Esophagus muscularis mucosa (tissue), 4 donors: ENCODE measurements around the gene ZNF683. TPM values are rescaled to one million over a fixed set of nuclear protein-coding genes. Genes with fewer than 3 reads are reported as not detected.
A peak's percentile ranks its signal among the peaks of the same experiment; 100 is the strongest.

ENCODE experiments used
- DNase-seq: peaks from one replicate; pipeline ENCODE4 v3.0.0-alpha.2; 2017; ENCODE audit errors: extremely low spot score
- H3K27ac ChIP-seq, 4 donors: fragments of 200-600 bp; sonication (generic); replicated peaks in 1 of 4; 1 replicate in 3 of 4; 2 replicates in 1 of 4; pipeline ENCODE4 v1.5.1; 2016 to 2019; ENCODE audit warnings: mild to moderate bottlenecking in 1 of 4
- H3K27me3 ChIP-seq, 4 donors: fragments of 200-600 bp; sonication (generic); one replicate each; pipeline versions ENCODE4 v1.5.1 to v1.6.0; 2016 to 2019
- H3K36me3 ChIP-seq, 4 donors: fragments of 200-600 bp; sonication (generic); one replicate each; pipeline ENCODE4 v1.5.1; 2016 to 2019
- H3K4me1 ChIP-seq, 4 donors: fragments of 200-600 bp; sonication (generic); one replicate each; pipeline ENCODE4 v1.5.1; 2016 to 2019
- H3K4me3 ChIP-seq, 4 donors: fragments of 200-600 bp; sonication (generic); 1 replicate in 2 of 4; 2 replicates in 2 of 4; pipeline ENCODE4 v1.5.1; 2016 to 2019; ENCODE audit warnings: mild to moderate bottlenecking in 4 of 4, moderate library complexity in 1 of 4
- H3K9me3 ChIP-seq, 4 donors: fragments of 200-600 bp; sonication (generic); 1 replicate in 3 of 4; 2 replicates in 1 of 4; pipeline ENCODE4 v1.5.1; 2016 to 2019
- CTCF ChIP-seq, 3 experiments: fragments of 200-600 bp in 2 of 3; fragments of 450-650 bp in 1 of 3; sonication (generic) in 2 of 3; IDR thresholded peaks; one replicate each; pipeline ENCODE4 v1.5.1; 2017 to 2019; ENCODE audit warnings: antibody characterized with exemption in 3 of 3, mild to moderate bottlenecking in 2 of 3, moderate library complexity in 1 of 3
- EP300 ChIP-seq: sonication (generic); formaldehyde crosslinking; IDR thresholded peaks from one replicate; pipeline ENCODE4 v1.6.1; 2017; ENCODE audit warnings: antibody characterized with exemption
- POLR2A ChIP-seq: fragments of 450-650 bp; IDR thresholded peaks from one replicate; pipeline ENCODE4 v1.6.1; 2017; ENCODE audit warnings: antibody characterized with exemption, moderate library complexity, mild to moderate bottlenecking, low read depth
- POLR2AphosphoS5 ChIP-seq, 2 donors: sonication (generic); formaldehyde crosslinking; IDR thresholded peaks; one replicate each; pipeline ENCODE4 v1.6.1; 2017; ENCODE audit warnings: antibody characterized with exemption in 2 of 2
- WGBS: methylation state at CpG from one replicate; pipeline ENCODE4 v1.1.5; 2018; 5-methylcytosine and 5-hydroxymethylcytosine counted together
- intact Hi-C: fragments of 100-400 bp; cut with DNase I; formaldehyde crosslinking; loops from one replicate; pipeline ENCODE4 v1.15.1; 2023
- total RNA-seq, 4 donors: library from RNA; depleted of rRNA; stranded (reverse); fragments of >200 nt; gene quantifications; one replicate each; pipeline versions ENCODE4 v1.1.0 to v1.2.1, GENCODE V29; 2016

The ZNF683 gene
- total RNA-seq, 4 donors from 2014 or later = not detected

DNA sequence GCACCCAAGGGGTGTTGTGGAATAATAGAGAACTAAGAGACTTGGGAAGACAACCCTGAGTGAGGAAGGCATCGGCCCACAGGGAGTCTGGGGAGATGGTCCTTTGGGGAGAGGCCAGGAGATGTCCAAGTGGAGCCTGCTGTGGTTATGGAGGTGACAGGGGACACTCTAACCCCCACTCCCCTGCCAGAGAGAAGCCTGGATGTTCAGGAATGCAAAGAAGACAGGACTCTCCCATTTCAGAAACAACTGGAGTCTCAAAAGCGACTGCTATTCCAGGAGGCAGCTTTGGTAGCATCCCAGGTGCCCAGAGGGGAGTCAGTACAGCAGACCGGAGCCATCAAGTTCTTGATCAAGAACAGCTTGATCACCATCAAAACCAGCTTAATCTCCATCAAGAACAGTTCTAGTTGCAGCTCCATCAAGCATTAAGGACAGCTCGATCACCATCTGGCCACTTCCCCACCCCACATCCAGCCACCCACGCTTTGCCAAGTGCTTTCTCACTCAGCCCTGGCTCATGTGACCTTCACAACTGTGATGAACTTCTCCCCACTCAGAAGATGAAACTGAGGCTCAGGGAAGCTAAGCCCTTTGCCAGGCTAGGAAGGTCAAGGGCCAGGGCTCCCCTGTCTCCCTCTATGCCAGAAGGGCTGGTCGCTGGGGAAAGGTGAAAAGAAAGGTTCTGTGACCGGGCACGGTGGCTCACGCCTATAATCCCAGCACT lies 54.0 kb downstream of the ZNF683 start:
- Histone ChIP-seq H3K4me3 (peak overlapping the region in 2 of 4 donors; percentile 8 to 33), H3K4me1 (peaks cover 7 to 22% (median 15%) of the 10 kb centered on the region in 4 donors), H3K9me3 (no peaks in the 10 kb centered on the region), H3K27ac (peak overlapping the region in 2 of 4 donors; percentile 1 to 34), H3K36me3 (no peaks in the 10 kb centered on the region), H3K27me3 (peaks cover 0 to 12% (median 2%) of the 10 kb centered on the region in 4 donors)
- no peak for DNase-seq
- TF ChIP-seq POLR2AphosphoS5 (IDR thresholded peaks at IDR 0.05) (no peak), POLR2A (no peak), EP300 (no peak), CTCF (IDR thresholded peaks at IDR 0.05) (no peak)
- 76% methylated on average over 9 of the region's 9 CpGs for WGBS
- intact Hi-C loops = no loop called here

- TF ChIP-seq EP300 = no peak
- no peak for TF ChIP-seq POLR2AphosphoS5 (IDR thresholded peaks at IDR 0.05)
- TF ChIP-seq CTCF (IDR thresholded peaks at IDR 0.05) = no peak
- TF ChIP-seq POLR2A = no peak
- H3K4me3 ChIP-seq = peak within 1 kb of the TSS in 2 of 4 donors; percentile 8 to 33
Observed at GRCh38 chr1:26317612-26318337, 54.8 kb downstream of the ZNF683 start, which contains the start of gene CD52. CD52 (plus strand) TSS chr1:26317958; CDS start chr1:26318018, 60 bp downstream.

GRCh38 chr1:26317146-26317545 lies 55.4 kb downstream of the ZNF683 start:
- no peaks in the 10 kb centered on the region for H3K36me3 ChIP-seq
- H3K27me3 ChIP-seq = peaks cover 0 to 12% (median 2%) of the 10 kb centered on the region in 4 donors
- peaks cover 7 to 22% (median 15%) of the 10 kb centered on the region in 4 donors for H3K4me1 ChIP-seq
- DNase-seq = no peak
- H3K4me3 ChIP-seq = no peak overlapping the region
- intact Hi-C loops = loop anchor here (1.0 kb wide), 1 partner anchor 14 kb away; no protein-coding TSS in a partner anchor
- H3K9me3 ChIP-seq = no peaks in the 10 kb centered on the region
- no peak for TF ChIP-seq CTCF (IDR thresholded peaks at IDR 0.05)
- no peak for TF ChIP-seq POLR2AphosphoS5 (IDR thresholded peaks at IDR 0.05)
- no peak for TF ChIP-seq POLR2A
- no peak for TF ChIP-seq EP300
- WGBS = 88% methylated on average over 2 of the region's 2 CpGs
- no peak overlapping the region for H3K27ac ChIP-seq

More at GRCh38 chr1:26317612-26318337, 54.8 kb downstream of the ZNF683 start, which contains the start of gene CD52:
- H3K36me3 ChIP-seq = no peaks in the 10 kb centered on the region
- intact Hi-C loops = loop anchor here (1.0 kb wide), 1 partner anchor 14 kb away; no protein-coding TSS in a partner anchor
- 77% methylated on average over 11 of the region's 12 CpGs for WGBS
- H3K4me1 ChIP-seq = peaks cover 7 to 22% (median 15%) of the 10 kb centered on the region in 4 donors
- H3K27ac ChIP-seq = peak within 1 kb of the TSS in 2 of 4 donors; percentile 1 to 34
- no peak for DNase-seq
- H3K9me3 ChIP-seq = no peaks in the 10 kb centered on the region
- peaks cover 0 to 12% (median 2%) of the 10 kb centered on the region in 4 donors for H3K27me3 ChIP-seq

DNA sequence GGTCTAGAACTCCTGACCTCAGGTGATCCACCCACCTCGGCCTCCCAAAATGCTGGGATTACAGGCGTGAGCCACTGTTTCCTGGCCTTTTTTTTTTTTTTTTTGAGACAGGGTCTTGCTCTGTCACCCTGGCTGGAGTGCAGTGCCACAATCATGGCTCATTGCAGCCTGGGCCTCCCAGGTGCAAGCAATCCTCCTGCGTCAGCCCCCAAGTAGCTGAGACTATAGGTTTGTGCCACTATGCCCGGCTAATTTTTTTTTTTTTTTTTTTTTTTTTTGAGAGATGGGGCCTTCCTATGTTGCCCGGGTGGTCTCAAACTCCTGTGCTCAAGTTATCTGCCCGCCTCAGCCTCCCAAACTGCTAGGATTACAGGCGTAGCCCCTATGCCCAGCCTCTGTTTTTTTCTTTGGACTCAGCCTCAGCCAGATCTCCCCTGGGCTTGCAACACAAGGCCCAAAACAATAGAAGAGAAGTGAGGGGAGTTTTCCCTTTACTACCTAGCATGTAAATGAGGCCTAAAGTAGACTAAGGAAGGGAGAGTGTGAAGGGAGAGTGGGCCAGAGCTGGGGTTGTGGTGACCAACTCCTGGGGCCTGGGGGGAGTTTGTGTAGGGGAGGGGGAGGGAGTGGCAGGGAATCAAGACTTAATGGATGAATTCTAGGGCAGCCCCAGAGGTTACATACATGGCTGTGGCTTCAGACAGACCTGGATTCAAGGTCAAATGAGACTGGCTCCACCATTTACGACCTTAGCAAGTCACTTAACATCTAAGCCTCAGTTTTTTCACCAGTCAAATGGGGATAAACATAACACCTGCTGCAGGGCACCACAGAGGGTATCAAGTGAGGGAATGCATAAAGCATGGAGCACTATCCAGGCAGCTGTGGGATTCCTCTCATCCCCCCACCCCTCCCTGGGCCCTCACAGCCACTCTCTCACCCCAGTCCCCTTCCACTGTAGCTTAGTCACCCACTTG lies 56.4 kb downstream of the ZNF683 start:
- Histone ChIP-seq H3K9me3 (no peaks in the 10 kb centered on the region), H3K27me3 (peaks cover 0 to 12% (median 2%) of the 10 kb centered on the region in 4 donors), H3K4me3 (no peak overlapping the region), H3K36me3 (no peaks in the 10 kb centered on the region), H3K4me1 (peaks cover 4 to 16% (median 9%) of the 10 kb centered on the region in 4 donors), H3K27ac (no peak overlapping the region)
- WGBS = 81% methylated on average over 8 of the region's 8 CpGs
- intact Hi-C loops = no loop called here
- DNase-seq = no peak
- TF ChIP-seq EP300 (no peak), POLR2AphosphoS5 (IDR thresholded peaks at IDR 0.05) (no peak), POLR2A (no peak), CTCF (IDR thresholded peaks at IDR 0.05) (no peak)
